Measurements from ENCODE around the gene JOSD1. TPM values are rescaled to one million over a fixed set of nuclear protein-coding genes. Genes with fewer than 3 reads are reported as not detected.

Gene JOSD1
- polyA plus RNA-seq, 3 donors, result 7.1 to 83.5 (median 7.2) TPM

DNA sequence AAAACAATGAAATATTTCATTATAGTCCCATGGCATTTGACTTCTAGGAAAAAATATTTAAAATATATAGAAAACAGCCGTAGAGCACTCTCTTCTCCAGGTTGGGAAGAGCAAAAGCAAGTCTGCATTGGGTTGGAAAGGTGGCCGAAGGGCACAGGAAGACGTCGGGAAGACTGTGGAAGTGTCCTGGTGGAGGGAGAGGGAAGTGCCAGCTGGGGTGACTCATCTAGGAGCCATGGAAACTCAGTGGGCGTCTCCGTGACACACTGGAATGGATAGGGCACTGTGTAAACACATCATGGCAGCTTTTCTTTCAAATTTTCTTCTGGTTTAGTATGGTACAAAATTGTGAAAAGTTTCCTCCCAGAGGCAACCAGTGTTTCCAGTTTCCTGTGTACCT lies 17.7 kb upstream of the JOSD1 start:
- Histone ChIP-seq H2AFZ (ENCODE audit: insufficient read depth, low read depth, low read length, poor library complexity, severe bottlenecking) (no peak overlapping the region), H3K4me3 (replicated peaks in 1 of 3; ENCODE audit: low read depth in 2 of 3, low read length in 3 of 3) (no peak overlapping the region), H3K4me1 (ENCODE audit: control insufficient read depth in 1 of 2, insufficient read depth in 2 of 2, low read length in 2 of 2) (peaks cover 0 to under 1% of the 10 kb centered on the region in 2 donors), H3K36me3 (replicated peaks in 1 of 2; ENCODE audit: control insufficient read depth in 1 of 2, insufficient read depth in 2 of 2, low read length in 2 of 2) (peaks cover 63 to 85% of the 10 kb centered on the region in 2 donors), H3K79me2 (ENCODE audit: insufficient read depth, low read length) (peaks cover 34% of the 10 kb centered on the region), H3K9ac (ENCODE audit: insufficient read depth, low read length, poor library complexity, severe bottlenecking) (no peak overlapping the region), H4K20me1 (ENCODE audit: insufficient read depth, low read length) (peaks cover 70% of the 10 kb centered on the region), H3K9me3 (replicated peaks in 1 of 2; ENCODE audit: control insufficient read depth in 1 of 2, insufficient read depth in 1 of 2, low read length in 2 of 2) (no peaks in the 10 kb centered on the region), H3K27ac (ENCODE audit: low read depth in 1 of 2, low read length in 2 of 2) (no peak overlapping the region), H3K4me2 (replicated peaks; ENCODE audit: extremely low read depth, low read length, poor library complexity, severe bottlenecking) (no peak overlapping the region), H3K27me3 (ENCODE audit: control insufficient read depth in 2 of 2, insufficient read depth in 2 of 2, low read length in 2 of 2) (no peaks in the 10 kb centered on the region)
- peaks cover 0 to 2% (median 0%) of the 10 kb centered on the region in 7 donors for H3K9me3 Mint-ChIP-seq
- no peaks in the 10 kb centered on the region for H3K27me3 Mint-ChIP-seq (ENCODE audit: low read depth in 3 of 3)
- peak overlapping the region in 2 of 7 donors; percentile 6 to 44 for H3K27ac Mint-ChIP-seq
- H3K4me3 Mint-ChIP-seq, result no peak overlapping the region
- TF ChIP-seq, protein P1, sequence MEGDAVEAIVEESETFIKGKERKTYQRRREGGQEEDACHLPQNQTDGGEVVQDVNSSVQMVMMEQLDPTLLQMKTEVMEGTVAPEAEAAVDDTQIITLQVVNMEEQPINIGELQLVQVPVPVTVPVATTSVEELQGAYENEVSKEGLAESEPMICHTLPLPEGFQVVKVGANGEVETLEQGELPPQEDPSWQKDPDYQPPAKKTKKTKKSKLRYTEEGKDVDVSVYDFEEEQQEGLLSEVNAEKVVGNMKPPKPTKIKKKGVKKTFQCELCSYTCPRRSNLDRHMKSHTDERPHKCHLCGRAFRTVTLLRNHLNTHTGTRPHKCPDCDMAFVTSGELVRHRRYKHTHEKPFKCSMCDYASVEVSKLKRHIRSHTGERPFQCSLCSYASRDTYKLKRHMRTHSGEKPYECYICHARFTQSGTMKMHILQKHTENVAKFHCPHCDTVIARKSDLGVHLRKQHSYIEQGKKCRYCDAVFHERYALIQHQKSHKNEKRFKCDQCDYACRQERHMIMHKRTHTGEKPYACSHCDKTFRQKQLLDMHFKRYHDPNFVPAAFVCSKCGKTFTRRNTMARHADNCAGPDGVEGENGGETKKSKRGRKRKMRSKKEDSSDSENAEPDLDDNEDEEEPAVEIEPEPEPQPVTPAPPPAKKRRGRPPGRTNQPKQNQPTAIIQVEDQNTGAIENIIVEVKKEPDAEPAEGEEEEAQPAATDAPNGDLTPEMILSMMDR (IDR thresholded peaks at IDR 0.05), result peak; percentile 16
- peaks cover 61 to 89% of the 10 kb centered on the region in 2 donors for H3K36me3 Mint-ChIP-seq
- H3K4me1 Mint-ChIP-seq, result peaks cover 16% of the 10 kb centered on the region
- peak in 2 of 3 donors; percentile 16 to 39 for DNase-seq
- intact Hi-C loops (cut with micrococcal nuclease), result no loop called here
- WGBS (ENCODE audit: insufficient coverage), result 86% methylated on average over 5 of the region's 6 CpGs

DNA sequence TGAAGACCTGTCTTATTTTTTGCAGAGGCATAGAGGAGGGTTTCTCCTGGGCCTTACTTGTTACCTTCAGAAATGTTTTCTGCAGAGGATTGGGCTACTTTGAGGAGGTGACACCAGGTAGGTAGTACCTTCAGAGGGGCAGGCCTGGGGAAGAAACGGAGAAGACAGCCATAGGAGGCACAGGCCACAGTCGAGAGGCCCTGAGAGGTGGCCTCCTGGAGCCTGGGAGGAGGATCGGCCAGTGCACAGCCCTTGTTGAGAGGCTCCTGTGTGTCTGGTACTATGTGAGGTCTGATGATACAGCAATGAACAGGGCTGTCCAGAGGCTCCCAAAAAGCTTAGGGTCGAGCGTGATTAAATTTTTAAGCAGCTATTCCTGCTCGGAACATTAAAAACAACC lies 16.5 kb upstream of the JOSD1 start:
- no peaks in the 10 kb centered on the region for H3K9me3 ChIP-seq (replicated peaks in 1 of 2; ENCODE audit: control insufficient read depth in 1 of 2, insufficient read depth in 1 of 2, low read length in 2 of 2)
- Mint-ChIP-seq H3K4me3 (no peak overlapping the region), H3K9me3 (peaks cover 0 to 2% (median 0%) of the 10 kb centered on the region in 7 donors), H3K27me3 (ENCODE audit: low read depth in 3 of 3) (no peaks in the 10 kb centered on the region), H3K27ac (peak overlapping the region in 2 of 7 donors; percentile 14 to 27), H3K4me1 (peaks cover 28% of the 10 kb centered on the region), H3K36me3 (peaks cover 61 to 89% of the 10 kb centered on the region in 2 donors)
- intact Hi-C loops (cut with micrococcal nuclease), result no loop called here
- H3K4me2 ChIP-seq (replicated peaks; ENCODE audit: extremely low read depth, low read length, poor library complexity, severe bottlenecking), result no peak overlapping the region
- H3K9ac ChIP-seq (ENCODE audit: insufficient read depth, low read length, poor library complexity, severe bottlenecking), result no peak overlapping the region
- TF ChIP-seq, protein P1 (IDR thresholded peaks at IDR 0.05), result no peak
- H4K20me1 ChIP-seq (ENCODE audit: insufficient read depth, low read length), result peaks cover 80% of the 10 kb centered on the region
- 100% methylated on average over 2 of the region's 6 CpGs for WGBS (ENCODE audit: insufficient coverage)
- H3K36me3 ChIP-seq (replicated peaks in 1 of 2; ENCODE audit: control insufficient read depth in 1 of 2, insufficient read depth in 2 of 2, low read length in 2 of 2), result peaks cover 51 to 79% of the 10 kb centered on the region in 2 donors
- no peak overlapping the region for H3K27ac ChIP-seq (ENCODE audit: low read depth in 1 of 2, low read length in 2 of 2)
- peaks cover 45% of the 10 kb centered on the region for H3K79me2 ChIP-seq (ENCODE audit: insufficient read depth, low read length)
- no peak overlapping the region for H3K4me3 ChIP-seq (replicated peaks in 1 of 3; ENCODE audit: low read depth in 2 of 3, low read length in 3 of 3)
- no peaks in the 10 kb centered on the region for H3K27me3 ChIP-seq (ENCODE audit: control insufficient read depth in 2 of 2, insufficient read depth in 2 of 2, low read length in 2 of 2)
- no peak for DNase-seq
- peaks cover 0 to 10% of the 10 kb centered on the region in 2 donors for H3K4me1 ChIP-seq (ENCODE audit: control insufficient read depth in 1 of 2, insufficient read depth in 2 of 2, low read length in 2 of 2)
- no peak overlapping the region for H2AFZ ChIP-seq (ENCODE audit: insufficient read depth, low read depth, low read length, poor library complexity, severe bottlenecking)
